ENCODE results near the gene TPK1. TPM values are rescaled to one million over a fixed set of nuclear protein-coding genes. Genes with fewer than 3 reads are reported as not detected.

TPK1 gene
- polyA plus RNA-seq, 1 of the 3 experiments (the other 2 are of a cell fraction), result 3.3 TPM

DNA sequence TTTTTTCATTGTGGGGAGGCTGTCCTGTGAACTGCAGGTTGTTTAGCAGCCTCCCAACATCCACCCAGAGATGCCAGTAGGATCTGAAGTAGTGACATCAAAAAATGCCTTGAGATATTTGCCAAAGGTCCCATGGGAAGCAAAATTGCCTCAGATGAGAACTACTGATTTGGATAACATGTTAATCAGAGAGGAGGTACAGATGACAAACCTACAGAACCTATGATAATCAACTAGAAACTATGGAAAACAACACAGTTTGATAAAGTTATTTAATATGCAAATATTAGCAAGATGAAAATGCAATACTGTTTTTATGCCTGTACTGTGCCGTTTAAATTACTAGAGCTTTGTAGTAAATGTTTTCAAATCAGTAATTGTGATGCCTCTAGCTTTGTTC is 341.5 kb downstream of the TPK1 start:
- Histone ChIP-seq H2AFZ (ENCODE audit: low read depth) (no peak overlapping the region), H3K9me2 (peaks cover 7% of the 10 kb centered on the region; the same call in 1 of the 2 replicates), H3K4me3 (ENCODE audit: low read depth in 2 of 2, low read length in 1 of 2) (no peak overlapping the region), H3F3A (replicated peaks; ENCODE audit: insufficient read depth) (no peaks in the 10 kb centered on the region), H3K4me1 (ENCODE audit: control insufficient read depth in 1 of 2, insufficient read depth in 2 of 2, low read depth in 1 of 2, low read length in 1 of 2) (no peaks in the 10 kb centered on the region), H3K9me3 (no peaks in the 10 kb centered on the region), H3K79me2 (ENCODE audit: insufficient read depth) (no peaks in the 10 kb centered on the region), H3K9ac (no peak overlapping the region), H3K27me3 (ENCODE audit: insufficient read depth) (no peaks in the 10 kb centered on the region), H3K36me3 (replicated peaks in 1 of 2; ENCODE audit: control insufficient read depth in 1 of 2, insufficient read depth in 2 of 2, low read length in 1 of 2) (no peaks in the 10 kb centered on the region), H3K27ac (ENCODE audit: low read depth in 2 of 2, low read length in 1 of 2) (no peak overlapping the region), H4K20me1 (ENCODE audit: insufficient read depth) (no peaks in the 10 kb centered on the region), H3K4me2 (no peak overlapping the region)
- TF ChIP-seq NFIC (IDR thresholded peaks at IDR 0.05; ENCODE audit: borderline replicate concordance), result no peak
- TF ChIP-seq TEAD4 (IDR thresholded peaks at IDR 0.05; ENCODE audit: borderline replicate concordance, insufficient read depth), result no peak
- CTCF ChIA-PET, result no interaction called here
- DNase-seq, result no peak
- POLR2A ChIA-PET, result no interaction called here
- 4% methylated on average over 1 of the region's 1 CpG for WGBS (ENCODE audit: low lambda C conversion rate)

DNA sequence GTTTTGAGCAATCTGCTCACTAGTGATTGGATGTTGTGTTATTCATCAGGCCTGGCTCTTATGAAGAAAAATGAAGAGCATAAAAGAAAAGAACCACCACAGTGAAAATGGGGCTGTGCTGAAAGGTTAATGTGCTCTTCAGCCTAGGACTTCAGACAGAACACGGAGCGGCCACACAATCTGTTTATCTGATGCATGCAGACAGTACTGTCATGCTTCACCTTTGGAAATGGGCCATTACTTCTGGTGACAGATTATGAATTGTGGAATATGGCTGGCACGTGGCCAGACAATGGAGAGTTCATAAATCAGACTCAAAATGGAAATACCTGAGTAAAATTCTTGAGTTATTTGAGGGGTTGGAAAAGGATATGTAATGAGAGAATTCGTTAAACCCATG is 346.3 kb downstream of the TPK1 start:
- no peaks in the 10 kb centered on the region for H3K27me3 ChIP-seq (ENCODE audit: insufficient read depth)
- CTCF ChIA-PET, result no interaction called here

DNA sequence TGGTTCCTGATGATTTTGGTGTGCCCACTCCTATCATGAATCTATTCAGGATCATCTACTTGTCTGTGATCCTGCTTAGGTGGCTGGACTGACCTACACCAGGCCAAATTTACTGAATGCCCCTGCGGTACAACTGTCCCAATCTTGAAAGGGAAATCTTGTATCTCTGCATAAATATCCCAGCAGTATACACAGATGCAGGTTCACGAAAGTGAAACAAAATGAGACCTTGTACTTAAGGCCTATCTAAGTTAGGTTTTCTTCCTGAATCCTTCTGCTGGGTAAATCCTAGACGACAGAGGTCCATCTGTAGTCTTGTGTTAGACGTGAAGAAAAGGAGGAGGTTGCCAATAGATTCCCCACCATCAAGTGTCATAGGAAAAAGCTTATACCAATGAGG is 346.9 kb downstream of the TPK1 start:
- no peak for DNase-seq
- H3F3A ChIP-seq (replicated peaks; ENCODE audit: insufficient read depth), result no peaks in the 10 kb centered on the region
- no peaks in the 10 kb centered on the region for H4K20me1 ChIP-seq (ENCODE audit: insufficient read depth)
- CTCF ChIA-PET, result no interaction called here
- no peak overlapping the region for H3K4me2 ChIP-seq
- no peaks in the 10 kb centered on the region for H3K79me2 ChIP-seq (ENCODE audit: insufficient read depth)
- no peaks in the 10 kb centered on the region for H3K9me3 ChIP-seq
- no peak overlapping the region for H2AFZ ChIP-seq (ENCODE audit: low read depth)
- TF ChIP-seq, protein P1, sequence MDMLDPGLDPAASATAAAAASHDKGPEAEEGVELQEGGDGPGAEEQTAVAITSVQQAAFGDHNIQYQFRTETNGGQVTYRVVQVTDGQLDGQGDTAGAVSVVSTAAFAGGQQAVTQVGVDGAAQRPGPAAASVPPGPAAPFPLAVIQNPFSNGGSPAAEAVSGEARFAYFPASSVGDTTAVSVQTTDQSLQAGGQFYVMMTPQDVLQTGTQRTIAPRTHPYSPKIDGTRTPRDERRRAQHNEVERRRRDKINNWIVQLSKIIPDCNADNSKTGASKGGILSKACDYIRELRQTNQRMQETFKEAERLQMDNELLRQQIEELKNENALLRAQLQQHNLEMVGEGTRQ (IDR thresholded peaks at IDR 0.05; ENCODE audit: borderline replicate concordance, low read depth, low read length), result no peak
- TF ChIP-seq, protein P2, sequence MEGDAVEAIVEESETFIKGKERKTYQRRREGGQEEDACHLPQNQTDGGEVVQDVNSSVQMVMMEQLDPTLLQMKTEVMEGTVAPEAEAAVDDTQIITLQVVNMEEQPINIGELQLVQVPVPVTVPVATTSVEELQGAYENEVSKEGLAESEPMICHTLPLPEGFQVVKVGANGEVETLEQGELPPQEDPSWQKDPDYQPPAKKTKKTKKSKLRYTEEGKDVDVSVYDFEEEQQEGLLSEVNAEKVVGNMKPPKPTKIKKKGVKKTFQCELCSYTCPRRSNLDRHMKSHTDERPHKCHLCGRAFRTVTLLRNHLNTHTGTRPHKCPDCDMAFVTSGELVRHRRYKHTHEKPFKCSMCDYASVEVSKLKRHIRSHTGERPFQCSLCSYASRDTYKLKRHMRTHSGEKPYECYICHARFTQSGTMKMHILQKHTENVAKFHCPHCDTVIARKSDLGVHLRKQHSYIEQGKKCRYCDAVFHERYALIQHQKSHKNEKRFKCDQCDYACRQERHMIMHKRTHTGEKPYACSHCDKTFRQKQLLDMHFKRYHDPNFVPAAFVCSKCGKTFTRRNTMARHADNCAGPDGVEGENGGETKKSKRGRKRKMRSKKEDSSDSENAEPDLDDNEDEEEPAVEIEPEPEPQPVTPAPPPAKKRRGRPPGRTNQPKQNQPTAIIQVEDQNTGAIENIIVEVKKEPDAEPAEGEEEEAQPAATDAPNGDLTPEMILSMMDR (IDR thresholded peaks at IDR 0.05), result no peak
- no peak for TF ChIP-seq EZH2phosphoT487 (IDR thresholded peaks at IDR 0.05; ENCODE audit: borderline replicate concordance, low read depth)
- TF ChIP-seq RFX5 (IDR thresholded peaks at IDR 0.05; ENCODE audit: low read length), result no peak
- no peak for TF ChIP-seq TAF1 (IDR thresholded peaks at IDR 0.05; ENCODE audit: borderline replicate concordance, low read depth, low read length)
- TF ChIP-seq ELF1 (IDR thresholded peaks at IDR 0.05), result no peak
- no peak for TF ChIP-seq POLR2AphosphoS5 (IDR thresholded peaks at IDR 0.05; ENCODE audit: low read depth, low read length)
- TF ChIP-seq RCOR1 (IDR thresholded peaks at IDR 0.05; ENCODE audit: low read length), result no peak
- TF ChIP-seq TEAD4 (IDR thresholded peaks at IDR 0.05; ENCODE audit: borderline replicate concordance, insufficient read depth), result no peak
- no peak for TF ChIP-seq FOXJ3 (CRISPR knock-in tag; IDR thresholded peaks at IDR 0.05)
- H3K4me1 ChIP-seq (ENCODE audit: control insufficient read depth in 1 of 2, insufficient read depth in 2 of 2, low read depth in 1 of 2, low read length in 1 of 2), result no peaks in the 10 kb centered on the region
- no peaks in the 10 kb centered on the region for H3K36me3 ChIP-seq (replicated peaks in 1 of 2; ENCODE audit: control insufficient read depth in 1 of 2, insufficient read depth in 2 of 2, low read length in 1 of 2)
- H3K9me2 ChIP-seq, result no peaks in the 10 kb centered on the region
- 17% methylated on average over 4 of the region's 4 CpGs for whole genome bisulfite sequencing (ENCODE audit: low lambda C conversion rate)
- H3K27ac ChIP-seq (ENCODE audit: low read depth in 2 of 2, low read length in 1 of 2), result no peak overlapping the region
- no peaks in the 10 kb centered on the region for H3K27me3 ChIP-seq (ENCODE audit: insufficient read depth)
- no peak overlapping the region for H3K9ac ChIP-seq
- no peak overlapping the region for H3K4me3 ChIP-seq (ENCODE audit: low read depth in 2 of 2, low read length in 1 of 2)
- POLR2A ChIA-PET, result no interaction called here

More for the DNA sequence above, 346.3 kb downstream of the TPK1 start:
- TF ChIP-seq POLR2AphosphoS5 (IDR thresholded peaks at IDR 0.05; ENCODE audit: low read depth, low read length) (no peak), GATA2 (CRISPR knock-in tag; IDR thresholded peaks at IDR 0.05) (no peak), RAD21 (IDR thresholded peaks at IDR 0.05; ENCODE audit: low read length) (no peak), JUND (IDR thresholded peaks at IDR 0.05) (no peak), RCOR1 (IDR thresholded peaks at IDR 0.05; ENCODE audit: low read length) (no peak)
- TF ChIP-seq, protein P1 (IDR thresholded peaks at IDR 0.05; ENCODE audit: borderline replicate concordance, low read depth, low read length), result no peak
- TF ChIP-seq, protein P3, sequence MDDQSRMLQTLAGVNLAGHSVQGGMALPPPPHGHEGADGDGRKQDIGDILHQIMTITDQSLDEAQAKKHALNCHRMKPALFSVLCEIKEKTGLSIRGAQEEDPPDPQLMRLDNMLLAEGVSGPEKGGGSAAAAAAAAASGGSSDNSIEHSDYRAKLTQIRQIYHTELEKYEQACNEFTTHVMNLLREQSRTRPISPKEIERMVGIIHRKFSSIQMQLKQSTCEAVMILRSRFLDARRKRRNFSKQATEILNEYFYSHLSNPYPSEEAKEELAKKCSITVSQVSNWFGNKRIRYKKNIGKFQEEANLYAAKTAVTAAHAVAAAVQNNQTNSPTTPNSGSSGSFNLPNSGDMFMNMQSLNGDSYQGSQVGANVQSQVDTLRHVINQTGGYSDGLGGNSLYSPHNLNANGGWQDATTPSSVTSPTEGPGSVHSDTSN (IDR thresholded peaks at IDR 0.05), result no peak
- TF ChIP-seq, protein P4, sequence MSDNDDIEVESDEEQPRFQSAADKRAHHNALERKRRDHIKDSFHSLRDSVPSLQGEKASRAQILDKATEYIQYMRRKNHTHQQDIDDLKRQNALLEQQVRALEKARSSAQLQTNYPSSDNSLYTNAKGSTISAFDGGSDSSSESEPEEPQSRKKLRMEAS (IDR thresholded peaks at IDR 0.05; ENCODE audit: low read depth), result no peak
- 9% methylated on average over 4 of the region's 4 CpGs for WGBS (ENCODE audit: low lambda C conversion rate)
- no peak overlapping the region for H3K4me3 ChIP-seq (ENCODE audit: low read depth in 2 of 2, low read length in 1 of 2)
- POLR2A ChIA-PET, result no interaction called here
- H3K4me2 ChIP-seq, result no peak overlapping the region
- H3K9ac ChIP-seq, result no peak overlapping the region
- no peaks in the 10 kb centered on the region for H3F3A ChIP-seq (replicated peaks; ENCODE audit: insufficient read depth)
- H3K27ac ChIP-seq (ENCODE audit: low read depth in 2 of 2, low read length in 1 of 2), result no peak overlapping the region
- H4K20me1 ChIP-seq (ENCODE audit: insufficient read depth), result no peaks in the 10 kb centered on the region
- no peaks in the 10 kb centered on the region for H3K36me3 ChIP-seq (replicated peaks in 1 of 2; ENCODE audit: control insufficient read depth in 1 of 2, insufficient read depth in 2 of 2, low read length in 1 of 2)
- H3K9me3 ChIP-seq, result no peaks in the 10 kb centered on the region
- no peaks in the 10 kb centered on the region for H3K4me1 ChIP-seq (ENCODE audit: control insufficient read depth in 1 of 2, insufficient read depth in 2 of 2, low read depth in 1 of 2, low read length in 1 of 2)
- no peaks in the 10 kb centered on the region for H3K79me2 ChIP-seq (ENCODE audit: insufficient read depth)
- DNase-seq, result no peak
- H3K9me2 ChIP-seq, result no peaks in the 10 kb centered on the region
- no peak overlapping the region for H2AFZ ChIP-seq (ENCODE audit: low read depth)
